NCI-H2196 (cell line): ENCODE data around the gene CEP85L.
A peak's percentile ranks its signal among the peaks of the same experiment; 100 is the strongest.

Experiments used
- DNase-seq: peaks from one replicate; lab custom pipeline; 2025; ENCODE audit not compliant: unreplicated experiment; lab: John Stamatoyannopoulos, UW

Gene CEP85L

DNA sequence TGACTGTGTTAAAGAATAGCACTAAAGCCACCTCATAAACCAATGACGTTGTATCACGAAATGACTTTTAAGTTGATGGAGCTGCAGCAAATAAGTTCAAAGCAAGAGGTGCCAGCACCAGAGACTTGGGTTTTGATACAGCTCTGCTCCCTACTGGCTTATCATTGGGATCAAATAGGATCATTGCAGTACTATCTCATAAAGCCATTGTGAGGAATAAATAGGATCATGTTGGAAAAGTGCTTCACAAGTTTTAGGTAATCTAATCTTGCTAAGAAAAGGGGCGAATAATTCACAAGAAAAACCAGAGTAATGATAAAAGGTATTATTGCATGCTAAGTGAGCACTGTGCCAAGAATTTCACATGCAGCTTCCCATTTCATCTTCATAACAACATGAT, 10.4 kb upstream of the CEP85L start:
- DNase-seq: no peak

DNA sequence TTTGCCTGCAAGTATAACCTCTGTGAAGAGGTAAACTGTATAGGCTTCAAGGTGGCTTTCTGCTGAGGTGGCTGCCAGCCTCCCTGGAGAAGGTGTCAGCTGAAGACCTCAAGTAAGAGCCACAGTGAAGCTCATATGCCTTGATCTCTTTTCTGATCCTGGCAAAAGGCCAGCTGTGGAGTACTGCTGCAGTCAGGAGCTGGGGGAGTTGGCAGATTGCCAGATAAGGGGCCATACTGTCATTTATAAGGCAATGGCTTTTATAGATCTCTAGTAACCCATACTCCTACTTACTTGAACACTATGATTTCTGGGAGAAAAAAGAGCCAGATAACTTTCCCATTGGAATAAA, 8.8 kb upstream of the CEP85L start:
- peak; percentile 53 for DNase-seq

DNA sequence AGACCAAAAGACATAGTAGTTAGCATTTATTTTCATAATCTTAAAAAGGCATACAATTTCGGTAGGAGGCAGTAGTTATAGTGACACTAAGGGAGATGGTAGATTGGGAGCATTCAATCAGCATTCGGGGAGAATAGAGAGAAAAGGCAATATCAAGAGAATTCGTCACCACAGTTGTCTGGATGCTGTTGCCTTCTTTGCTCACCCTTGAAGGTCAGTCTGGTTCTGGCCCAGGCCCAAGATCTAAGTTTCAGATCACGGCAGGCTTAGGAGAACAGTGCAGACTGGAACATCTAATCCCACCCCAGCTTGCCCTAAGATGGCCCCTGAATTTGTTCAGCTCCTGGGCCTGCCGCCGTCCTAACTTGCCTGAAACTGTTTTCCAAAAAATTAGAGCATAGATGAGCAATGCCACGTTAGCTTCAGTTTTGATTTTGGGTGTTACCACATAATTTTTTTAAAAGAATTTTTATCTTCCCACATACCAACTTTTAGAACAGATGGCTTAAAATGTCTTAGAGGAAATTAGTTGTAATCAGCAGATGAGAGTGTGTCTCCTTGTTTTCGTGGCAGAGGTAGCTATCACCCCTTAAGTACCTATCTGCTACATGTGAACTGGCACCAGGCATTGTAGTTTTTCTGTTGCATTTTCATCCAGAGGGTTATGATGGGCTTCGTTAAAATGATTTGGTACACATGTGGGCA, 8.3 kb upstream of the CEP85L start:
- DNase-seq: no peak

DNA sequence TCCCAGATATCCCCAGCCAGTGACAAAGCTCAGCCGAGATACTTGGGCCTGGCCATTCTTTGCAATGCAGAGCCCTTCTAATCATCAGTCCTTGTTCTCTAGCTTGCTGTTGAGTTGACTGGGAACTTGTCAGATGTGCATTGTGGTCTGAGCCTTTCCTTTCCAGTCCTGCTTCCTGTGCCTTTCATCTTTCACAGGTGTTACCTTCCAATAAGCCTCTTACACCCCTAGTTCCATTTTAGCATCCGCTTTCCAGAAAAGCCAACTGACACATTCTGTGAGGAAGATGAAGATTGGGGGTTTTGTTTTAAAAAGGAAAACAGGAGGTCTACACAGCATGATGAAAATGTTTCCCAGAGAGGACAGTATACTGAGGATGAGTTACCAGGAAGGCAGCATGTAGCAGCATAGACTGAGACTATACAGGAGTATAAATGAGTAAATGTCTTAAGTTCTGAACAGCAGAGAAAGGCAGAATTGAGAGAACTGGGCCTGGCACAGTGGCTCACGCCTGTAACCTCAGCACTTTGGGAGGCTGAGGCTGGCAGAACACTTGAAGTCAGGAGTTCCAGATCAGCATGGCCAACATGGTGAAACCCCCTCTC, 5.6 kb upstream of the CEP85L start:
- no peak for DNase-seq

DNA sequence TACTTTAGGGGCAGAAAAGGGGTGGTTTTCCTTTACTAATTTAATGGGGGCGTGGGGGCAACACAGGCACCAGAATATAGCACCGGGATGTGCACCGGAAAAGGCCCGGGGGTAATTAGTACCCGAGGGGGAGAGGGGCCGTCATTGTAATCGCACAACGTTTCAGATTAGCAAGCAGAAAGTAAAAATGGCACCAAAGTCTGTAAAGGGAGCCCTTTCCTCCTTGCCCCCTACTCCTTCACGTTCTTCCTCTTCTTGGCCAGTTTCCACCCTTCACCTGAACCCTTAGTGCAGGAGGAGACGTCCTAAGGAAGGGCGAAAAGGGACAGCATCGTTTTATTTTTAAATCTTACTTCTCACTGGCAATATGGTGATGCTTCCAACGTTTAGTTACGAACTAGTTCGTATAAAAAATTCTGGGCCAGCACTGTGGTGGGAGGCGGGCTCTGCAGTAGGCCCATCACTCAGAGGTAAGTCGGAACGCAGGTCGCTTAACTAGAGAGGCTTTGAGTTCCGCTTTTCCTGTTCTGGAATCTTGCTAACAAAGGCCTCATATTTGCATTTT, 742 bp upstream of the CEP85L start:
- DNase-seq: no peak

DNA sequence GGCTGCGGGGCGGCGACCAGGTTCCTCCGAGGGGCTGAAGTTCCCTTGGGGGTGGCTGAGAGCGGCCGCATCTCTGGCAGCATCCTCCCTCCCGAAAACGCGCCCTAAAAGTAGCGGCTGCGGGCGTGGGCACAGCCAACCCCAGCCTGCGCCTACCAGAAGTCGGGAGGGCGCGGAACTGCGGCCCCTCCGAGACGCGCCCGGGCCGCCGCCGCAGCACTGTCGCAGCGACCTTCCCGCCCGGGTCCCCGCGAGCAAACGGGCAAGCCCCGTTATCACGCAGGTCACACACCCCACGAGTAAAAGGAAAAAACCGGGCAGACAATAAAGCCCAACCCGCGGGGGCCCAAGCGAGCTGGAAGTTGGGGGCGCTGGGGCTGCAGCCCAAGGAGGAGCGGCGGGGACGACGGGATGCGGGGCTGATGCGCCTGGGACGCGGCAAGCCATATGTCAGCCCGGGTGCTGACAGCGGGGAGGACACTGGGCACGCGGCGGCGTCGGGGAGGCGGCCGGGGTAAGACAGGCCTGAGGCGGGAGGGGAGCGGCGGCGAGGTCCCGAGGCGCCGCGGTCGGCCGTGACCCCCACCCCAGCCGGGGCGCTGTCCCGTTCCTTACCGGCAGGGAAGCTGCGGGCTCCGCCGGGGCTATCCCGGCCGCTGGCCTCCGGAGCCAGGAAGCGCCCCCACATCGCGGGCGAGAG, 659 bp downstream of the CEP85L start:
- DNase-seq: no peak

DNA sequence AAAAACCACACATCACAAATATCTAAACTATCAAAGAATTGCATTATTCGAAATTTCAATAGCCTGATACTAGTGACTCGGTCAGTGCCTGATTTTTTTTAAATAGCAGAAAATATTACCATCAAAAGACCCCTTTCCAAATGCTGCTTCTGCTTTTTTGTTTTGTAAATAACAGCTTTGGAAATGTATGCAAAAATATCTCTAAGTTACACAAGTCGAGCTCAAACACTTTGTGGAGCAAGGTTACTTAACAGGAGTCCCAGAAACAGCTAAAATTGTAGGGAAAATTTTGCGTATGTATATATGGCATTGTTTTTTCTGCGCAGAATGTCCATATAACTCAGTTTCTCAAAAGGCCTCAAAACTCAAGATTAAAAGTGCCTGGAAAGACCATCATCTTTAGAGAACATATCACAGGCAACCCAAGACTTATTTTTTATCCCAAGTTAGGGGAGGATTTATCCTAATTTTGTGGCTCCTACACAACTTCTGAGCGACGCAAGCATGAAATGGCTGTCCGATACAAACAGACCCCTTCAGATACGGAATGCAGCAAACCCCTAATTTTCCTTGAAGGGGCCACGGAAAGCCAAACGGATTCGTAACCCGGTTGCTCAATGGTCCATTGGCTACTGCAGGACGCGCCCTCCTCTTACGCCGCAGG, 1.3 kb downstream of the CEP85L start:
- DNase-seq: no peak

DNA sequence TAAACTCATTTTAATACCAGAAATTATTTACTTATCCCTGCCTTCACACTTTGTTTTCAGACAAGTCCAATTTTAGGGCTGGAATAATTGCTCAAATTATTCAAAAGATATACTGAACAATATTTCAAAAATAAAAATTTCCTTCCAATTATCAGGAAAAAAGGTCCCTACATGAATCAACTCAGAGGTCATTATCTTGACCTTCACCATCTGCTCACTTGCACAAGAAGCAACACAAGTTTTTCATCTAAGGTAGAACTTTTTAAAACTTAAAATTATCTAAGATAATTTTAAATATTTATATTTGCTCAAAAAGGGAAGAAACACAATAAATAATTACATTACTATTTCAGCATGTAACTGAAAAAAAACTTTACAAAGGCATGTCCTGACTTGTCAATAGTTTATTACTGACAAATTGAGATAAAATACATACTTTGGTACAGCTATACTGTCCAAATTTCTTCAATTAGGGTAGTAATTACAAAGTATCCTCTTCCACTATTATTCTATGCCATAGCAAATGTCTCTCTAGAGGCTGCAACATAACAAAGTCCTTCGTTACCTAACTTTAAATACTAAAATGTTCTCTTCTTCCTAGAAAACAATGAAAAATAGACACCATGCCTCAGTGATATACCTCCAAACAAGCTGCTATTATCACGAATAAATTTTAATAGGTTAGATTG, 2.4 kb downstream of the CEP85L start:
- no peak for DNase-seq

DNA sequence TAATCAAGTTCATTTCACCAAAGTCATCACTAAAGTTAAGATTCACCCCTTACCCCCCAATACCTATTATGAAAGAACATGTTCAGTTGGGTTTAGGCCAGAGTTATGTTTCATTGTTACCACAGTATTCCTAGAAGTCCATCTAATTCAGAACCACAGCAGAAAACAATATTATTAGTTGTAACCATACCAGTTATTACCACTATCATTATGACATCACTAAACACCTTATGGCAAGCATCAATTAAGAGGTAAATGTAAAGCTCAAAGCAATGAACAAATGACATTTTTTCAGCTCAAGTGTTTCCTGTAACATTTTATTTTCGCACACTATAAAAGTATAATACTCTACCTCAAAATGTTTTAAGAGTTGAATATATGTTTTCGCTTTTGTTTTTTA, 4.4 kb downstream of the CEP85L start:
- no peak for DNase-seq

DNA sequence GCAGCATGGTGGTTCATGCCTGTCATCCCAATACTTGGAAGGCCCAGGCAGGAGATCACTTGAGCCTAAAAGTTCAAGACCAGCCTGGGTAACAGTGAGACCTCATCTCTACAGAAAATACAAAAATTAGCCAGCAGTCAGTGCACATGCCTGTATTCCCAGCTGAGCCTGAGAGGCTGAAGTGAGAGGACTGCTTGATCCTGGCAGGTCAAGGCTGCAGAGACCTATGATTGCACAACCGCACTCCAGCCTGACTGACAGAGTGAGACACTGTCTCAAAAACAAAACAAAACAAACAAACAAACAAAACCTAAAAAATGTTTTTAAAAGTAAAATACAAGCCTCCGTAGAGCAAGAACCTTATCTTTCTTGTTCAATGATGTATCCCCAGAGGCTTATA, 6.0 kb downstream of the CEP85L start:
- DNase-seq: no peak

DNA sequence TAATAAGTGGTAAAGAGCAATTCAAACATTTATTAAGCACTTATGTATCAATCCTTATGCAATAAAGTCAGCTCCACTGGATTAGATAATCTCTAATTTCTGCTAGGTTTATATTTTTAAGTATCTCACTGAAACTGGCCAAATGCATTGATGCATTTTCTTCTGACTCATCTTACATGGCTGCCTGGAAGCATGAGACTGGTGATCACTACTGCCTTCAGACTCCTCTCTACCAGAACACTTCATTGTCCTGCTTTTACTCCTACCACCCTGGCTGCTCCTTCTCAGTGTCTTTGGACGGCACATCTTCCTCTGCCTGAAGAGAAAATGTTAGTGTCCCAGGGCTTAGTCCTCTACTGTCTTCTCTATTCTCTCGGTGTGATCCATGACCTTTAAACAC, 7.4 kb downstream of the CEP85L start:
- DNase-seq: no peak

DNA sequence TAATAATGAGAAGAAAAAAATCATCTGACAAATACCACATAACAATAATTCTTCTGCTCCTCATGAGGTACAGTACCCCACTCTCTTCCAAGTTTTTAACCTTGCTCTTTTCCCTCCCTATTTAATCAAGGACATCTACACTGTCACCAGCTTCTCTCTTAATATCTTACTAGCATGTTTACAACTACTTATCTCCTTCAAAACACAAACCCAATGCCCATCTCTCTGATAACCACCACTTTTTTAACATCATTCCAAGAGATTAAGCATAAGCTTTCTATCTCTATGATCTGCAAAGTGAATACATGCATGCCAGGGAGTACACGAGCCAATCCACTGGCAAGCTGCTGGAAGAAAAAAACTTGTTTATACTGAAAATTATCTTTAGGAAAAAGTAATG, 10.3 kb downstream of the CEP85L start:
- DNase-seq: no peak

DNA sequence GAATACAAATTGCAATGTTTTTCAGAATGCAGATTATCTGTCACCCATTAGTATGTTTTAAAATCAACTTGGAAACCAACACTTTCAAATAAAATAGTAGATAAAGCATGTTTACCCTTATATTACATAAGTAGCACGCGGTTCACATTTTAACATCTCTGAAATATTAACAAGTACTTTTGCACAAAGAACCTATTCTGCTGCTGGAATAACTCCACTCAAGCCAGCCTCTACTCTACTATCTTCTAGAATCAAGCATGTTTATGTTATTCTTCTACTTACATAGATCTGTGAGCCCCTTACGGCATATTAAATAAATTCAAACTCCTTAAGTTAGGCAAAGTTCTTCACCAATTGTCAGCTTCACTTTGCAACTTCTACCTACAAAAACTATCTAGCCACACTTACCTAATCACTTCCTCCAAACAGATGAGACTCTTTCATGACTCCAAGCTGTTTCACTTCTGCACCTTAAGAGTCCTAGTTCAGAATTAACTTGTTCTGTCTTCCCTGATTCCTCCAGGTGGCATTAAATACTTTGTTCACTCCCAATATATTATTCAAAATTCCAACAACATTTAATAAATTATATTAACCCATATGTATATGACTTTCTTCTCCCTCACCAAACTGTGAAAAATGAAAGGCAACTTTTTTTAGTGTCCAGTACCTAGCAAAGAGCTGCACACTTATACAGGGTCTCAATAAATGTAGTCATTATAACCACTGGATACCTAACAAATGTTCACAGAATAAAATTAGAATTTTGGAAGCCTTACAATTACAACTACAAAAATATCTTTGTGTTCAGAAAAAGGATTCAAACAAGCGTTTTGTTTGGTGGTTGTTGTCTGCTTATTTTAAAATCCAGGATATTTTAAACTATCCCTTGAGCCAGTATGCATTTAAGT, 12.1 kb downstream of the CEP85L start:
- DNase-seq: no peak

DNA sequence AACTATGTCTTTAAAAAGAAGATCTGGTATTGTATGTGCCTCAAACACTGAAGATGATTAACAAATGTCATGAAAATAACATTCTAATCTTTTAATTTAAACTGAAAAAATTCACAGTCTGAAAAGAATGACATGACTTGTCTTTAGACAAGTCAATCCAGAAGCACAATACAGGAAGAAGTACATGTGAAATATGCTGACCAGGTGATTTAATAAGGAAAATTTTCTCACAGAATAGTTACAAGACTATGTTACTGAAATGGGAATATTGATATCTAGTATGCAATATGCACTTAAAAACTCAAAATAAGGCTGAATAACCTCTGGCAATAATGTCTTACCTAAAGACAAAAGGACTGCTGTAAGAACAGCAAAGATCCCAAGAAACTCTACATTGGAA, 13.1 kb downstream of the CEP85L start:
- DNase-seq: no peak

DNA sequence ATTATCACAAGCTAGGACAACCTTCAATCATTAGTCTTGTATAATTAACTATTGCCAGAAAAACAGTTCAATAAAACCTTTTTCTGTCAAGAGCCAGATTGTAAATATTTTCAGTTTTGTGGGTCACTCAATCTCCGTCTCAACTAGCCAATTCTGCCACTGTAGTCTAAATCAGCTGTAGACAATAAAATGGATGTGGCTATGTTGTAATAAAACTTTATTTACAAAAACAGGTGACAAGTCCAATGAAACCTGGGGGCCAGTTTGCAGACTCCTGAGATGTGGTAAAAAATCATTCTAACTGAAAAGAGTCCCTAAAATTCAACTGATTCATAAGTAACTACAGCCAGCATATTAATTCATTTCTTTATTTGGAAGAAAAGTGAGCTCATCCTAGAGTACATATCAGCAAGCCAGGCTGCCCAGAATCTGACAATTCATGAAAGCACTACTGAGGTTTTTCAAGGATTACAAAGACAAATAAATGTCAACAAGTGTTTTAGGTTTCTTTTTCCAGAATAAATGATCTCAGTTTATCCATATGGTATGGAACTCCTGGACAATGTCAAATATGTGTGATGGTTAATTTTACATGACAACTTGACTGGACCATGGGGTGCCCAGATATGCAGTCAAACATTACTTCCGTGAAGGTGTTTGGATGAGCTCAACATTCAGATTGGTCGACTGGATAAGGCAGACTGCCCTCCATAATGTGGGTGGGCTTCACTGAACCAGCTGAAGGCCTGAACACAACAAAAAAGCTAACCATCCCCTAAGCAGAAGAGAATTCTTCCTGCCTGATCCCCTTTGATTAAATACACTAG, 15.3 kb downstream of the CEP85L start:
- DNase-seq: no peak

DNA sequence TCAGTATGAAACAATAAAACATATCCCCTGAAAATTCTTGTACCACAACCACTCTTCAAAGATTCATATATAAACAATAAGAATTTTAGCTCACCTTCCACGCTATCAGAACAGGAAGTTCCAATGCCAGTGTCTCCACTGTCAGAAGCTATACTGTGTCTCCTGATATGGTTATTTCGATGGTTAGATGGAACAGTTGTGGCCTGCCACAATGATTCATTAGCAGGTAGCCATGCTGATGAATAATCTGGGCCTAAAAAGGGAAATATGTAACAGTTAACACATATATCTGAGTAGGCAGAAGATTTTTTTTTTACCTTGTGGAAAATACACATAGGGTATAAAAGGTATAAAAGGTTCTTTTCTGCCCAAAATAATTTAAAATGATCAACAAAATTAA, 19.0 kb downstream of the CEP85L start:
- no peak for DNase-seq

DNA sequence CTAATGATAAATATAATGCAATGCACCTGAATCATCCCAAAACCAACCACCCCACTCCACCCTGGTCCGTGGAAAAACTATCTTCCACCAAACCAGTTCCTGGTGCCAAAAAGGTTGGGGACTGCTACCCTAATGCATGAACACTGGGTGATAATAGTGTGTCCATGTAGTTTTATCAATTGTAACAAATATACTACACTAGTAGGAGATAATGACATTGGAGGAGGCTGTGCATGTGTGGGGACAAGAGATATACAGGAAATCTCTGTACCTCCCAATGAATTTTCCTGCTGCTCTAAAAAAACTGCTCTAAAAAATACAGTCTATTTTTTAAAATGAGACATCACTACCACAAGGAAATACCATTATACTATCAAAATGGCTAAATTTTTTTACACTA, 20.5 kb downstream of the CEP85L start:
- no peak for DNase-seq

DNA sequence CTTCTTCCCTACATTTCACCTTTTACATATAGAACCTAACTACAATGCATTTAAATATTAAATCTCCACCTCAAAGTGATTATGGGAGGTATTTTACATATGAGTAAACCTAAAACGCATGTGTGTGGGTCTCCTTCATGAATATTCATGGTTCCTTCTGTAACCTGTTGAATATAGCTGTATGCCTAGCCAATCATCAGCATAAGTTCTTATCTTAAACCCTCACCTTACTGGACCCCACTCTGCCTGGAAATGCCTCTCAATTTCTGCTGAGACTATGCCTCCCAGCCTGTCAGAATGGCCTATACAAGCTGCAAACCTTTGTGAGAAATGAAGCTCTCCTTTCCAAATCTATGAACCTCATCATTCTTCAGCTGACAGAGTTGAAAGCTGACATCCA, 21.3 kb downstream of the CEP85L start:
- no peak for DNase-seq

DNA sequence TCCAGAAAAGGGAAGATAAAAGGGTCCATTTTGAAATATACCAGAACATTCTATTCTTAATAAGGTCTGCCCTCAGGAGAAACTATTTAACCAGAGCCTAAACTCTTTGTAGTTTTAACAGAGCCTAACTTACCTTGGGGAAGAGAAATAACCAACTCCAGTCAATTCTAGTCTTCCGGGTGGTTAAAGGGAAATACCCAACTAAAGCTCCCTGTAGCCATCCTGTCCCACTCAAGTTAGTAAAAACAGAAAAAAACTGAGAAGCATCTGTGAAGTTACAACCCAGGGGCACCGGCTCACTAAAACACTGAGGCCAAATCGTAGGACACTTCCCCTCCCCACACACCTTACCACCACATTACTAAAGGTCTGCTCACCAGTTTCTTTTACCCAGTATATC, 23.7 kb downstream of the CEP85L start:
- DNase-seq: no peak
